ENCODE data around the gene RASSF8.

GRCh38 chr12:25943940-25944339, 14.5 kb upstream of the RASSF8 start:
- TF ChIP-seq CTCF (IDR thresholded peaks at IDR 0.05) (no peak), EZH2phosphoT487 (IDR thresholded peaks at IDR 0.05) (no peak)
